Stimulated activated CD4-positive, alpha-beta T cell treated with anti-CD3 and anti-CD28 coated beads, Interleukin-15, amount 100 ng/mL, for 1 hour (primary cell): ENCODE measurements around the gene KCTD14.
"Not testable (repeated sequence)": the region's sequence is repeated elsewhere in the genome, so short reads cannot be mapped to it uniquely, and the experiment has no call there.

Source experiments
- DNase-seq, 2 donors: peaks; one replicate each; pipeline ENCODE4 v3.0.0-alpha.2; 2020; ENCODE audit warnings: low read depth in 1 of 2, low spot score in 1 of 2

The KCTD14 gene

GRCh38 chr11:78025378-78025777, 2.3 kb upstream of the KCTD14 start:
- DNase-seq, result no peak

GRCh38 chr11:78023426-78023825, 350 bp upstream of the KCTD14 start:
- DNase-seq, result no peak

- DNase-seq, result no peak
Measured at GRCh38 chr11:78021611-78022010, 1.5 kb downstream of the KCTD14 start.

- DNase-seq, result no peak
Measured at GRCh38 chr11:78020246-78020645, 2.8 kb downstream of the KCTD14 start.

- no peak for DNase-seq
Measured at GRCh38 chr11:78019808-78020207, 3.3 kb downstream of the KCTD14 start.

- DNase-seq, result no peak
Measured at GRCh38 chr11:78015878-78016277, 7.2 kb downstream of the KCTD14 start.

GRCh38 chr11:78014937-78015520, 8.0 kb downstream of the KCTD14 start:
- DNase-seq, result not testable (repeated sequence)

GRCh38 chr11:78011301-78011700, 11.8 kb downstream of the KCTD14 start:
- no peak for DNase-seq

- no peak for DNase-seq
Measured at GRCh38 chr11:78010755-78011154, 12.3 kb downstream of the KCTD14 start.

GRCh38 chr11:78010304-78010703, 12.8 kb downstream of the KCTD14 start:
- DNase-seq, result no peak

GRCh38 chr11:78009062-78009461, 14.0 kb downstream of the KCTD14 start:
- no peak for DNase-seq

- no peak for DNase-seq
Measured at GRCh38 chr11:78000193-78000592, 22.9 kb downstream of the KCTD14 start.

GRCh38 chr11:77999446-78000030, 23.5 kb downstream of the KCTD14 start:
- DNase-seq, result no peak

- peak; percentile 90 to 93 for DNase-seq
Measured at GRCh38 chr11:77994434-77995362, 28.4 kb downstream of the KCTD14 start, which contains the start of gene INTS4. Gene INTS4, minus strand, starts transcription at chr11:77994668. Its CDS starts 25 bp downstream, at chr11:77994643.

- no peak for DNase-seq
Measured at GRCh38 chr11:77993902-77994301, 29.2 kb downstream of the KCTD14 start.

GRCh38 chr11:77990981-77991380, 32.1 kb downstream of the KCTD14 start:
- no peak for DNase-seq

GRCh38 chr11:77986456-77986855, 36.6 kb downstream of the KCTD14 start:
- not testable (repeated sequence) for DNase-seq

- no peak for DNase-seq
Measured at GRCh38 chr11:77981346-77981947, 41.6 kb downstream of the KCTD14 start.

GRCh38 chr11:77968337-77968736, 54.7 kb downstream of the KCTD14 start:
- no peak for DNase-seq

GRCh38 chr11:77967753-77968152, 55.3 kb downstream of the KCTD14 start:
- no peak for DNase-seq

- DNase-seq, result no peak
Measured at GRCh38 chr11:77967121-77967520, 56.0 kb downstream of the KCTD14 start.

- DNase-seq, result no peak
Measured at GRCh38 chr11:77966338-77966737, 56.7 kb downstream of the KCTD14 start.
